ENCODE results near the gene CLK4. TPM values are rescaled to one million over a fixed set of nuclear protein-coding genes. Genes with fewer than 3 reads are reported as not detected.

CLK4 gene
- total and polyA plus RNA-seq, 10 donors = 30.2 to 95.9 (median 53.5) TPM

GRCh38 chr5:178672630-178673029 lies 45.8 kb upstream of the CLK4 start:
- intact Hi-C loops (cut with DNase I; ENCODE audit: low total_unique reads) = no loop called here
- 61 to 74% (median 64%) methylated on average over 4 of the region's 4 CpGs for WGBS, 5 donors

GRCh38 chr5:178671602-178672144 lies 44.8 kb upstream of the CLK4 start:
- Histone ChIP-seq H3K4me3 (no peak overlapping the region), H3K36me3 (no peaks in the 10 kb centered on the region), H3K27ac (no peak overlapping the region), H3K27me3 (replicated peaks in 1 of 7) (peaks cover 0 to 8% (median 0%) of the 10 kb centered on the region in 7 donors), H3K4me1 (no peaks in the 10 kb centered on the region), H3K9me3 (peaks cover 0 to 3% (median 0%) of the 10 kb centered on the region in 8 donors)
- DNase-seq = no peak
- WGBS, 5 donors = 66 to 73% (median 72%) methylated on average over 7 of the region's 7 CpGs
- no peak for TF ChIP-seq CTCF (IDR thresholded peaks at IDR 0.05 in 8 of 11, conservative IDR thresholded peaks at IDR 0.05 in 3 of 11)
- TF ChIP-seq POLR2AphosphoS5 (IDR thresholded peaks at IDR 0.05) = no peak
- TF ChIP-seq POLR2A (IDR thresholded peaks at IDR 0.05) = no peak
- intact Hi-C loops (cut with DNase I; ENCODE audit: low total_unique reads) = no loop called here

More at GRCh38 chr5:178672630-178673029, 45.8 kb upstream of the CLK4 start:
- DNase-seq = no peak
- Histone ChIP-seq H3K27me3 (replicated peaks in 1 of 7) (peaks cover 0 to under 1% (median 0%) of the 10 kb centered on the region in 7 donors), H3K9me3 (peaks cover 0 to 3% (median 0%) of the 10 kb centered on the region in 8 donors), H3K36me3 (no peaks in the 10 kb centered on the region), H3K4me1 (peaks cover 0 to 2% (median 0%) of the 10 kb centered on the region in 6 donors), H3K4me3 (no peak overlapping the region), H3K27ac (no peak overlapping the region)
- TF ChIP-seq POLR2A (IDR thresholded peaks at IDR 0.05) (no peak), POLR2AphosphoS5 (IDR thresholded peaks at IDR 0.05) (no peak), CTCF (IDR thresholded peaks at IDR 0.05 in 8 of 11, conservative IDR thresholded peaks at IDR 0.05 in 3 of 11) (no peak)

GRCh38 chr5:178670351-178670885 lies 43.6 kb upstream of the CLK4 start:
- TF ChIP-seq POLR2AphosphoS5 (IDR thresholded peaks at IDR 0.05) (no peak), POLR2A (IDR thresholded peaks at IDR 0.05) (no peak), CTCF (IDR thresholded peaks at IDR 0.05 in 8 of 11, conservative IDR thresholded peaks at IDR 0.05 in 3 of 11) (no peak)
- H3K4me1 ChIP-seq = no peaks in the 10 kb centered on the region
- no peak for DNase-seq
- intact Hi-C loops (cut with DNase I; ENCODE audit: low total_unique reads) = no loop called here
- H3K36me3 ChIP-seq = no peaks in the 10 kb centered on the region
- 88 to 93% (median 90%) methylated on average over 10 of the region's 10 CpGs for WGBS, 5 donors
- H3K27ac ChIP-seq = no peak overlapping the region
- H3K4me3 ChIP-seq = no peak overlapping the region
- H3K27me3 ChIP-seq (replicated peaks in 1 of 7) = peaks cover 0 to 8% (median 0%) of the 10 kb centered on the region in 7 donors
- peaks cover 0 to 3% (median 0%) of the 10 kb centered on the region in 8 donors for H3K9me3 ChIP-seq

- H3K36me3 ChIP-seq = no peaks in the 10 kb centered on the region
- peaks cover 0 to 8% (median 0%) of the 10 kb centered on the region in 8 donors for H3K9me3 ChIP-seq
- DNase-seq = no peak
- H3K27me3 ChIP-seq (replicated peaks in 1 of 7) = peaks cover 0 to 25% (median 0%) of the 10 kb centered on the region in 7 donors
- intact Hi-C loops (cut with DNase I; ENCODE audit: low total_unique reads) = no loop called here
- no peaks in the 10 kb centered on the region for H3K4me1 ChIP-seq
- H3K4me3 ChIP-seq = no peak overlapping the region
- 56 to 75% (median 70%) methylated on average over 7 of the region's 7 CpGs for WGBS, 5 donors
- peak overlapping the region in 4 of 8 donors; percentile 44 to 86 (median 60) for H3K27ac ChIP-seq
- TF ChIP-seq CTCF (IDR thresholded peaks at IDR 0.05 in 8 of 11, conservative IDR thresholded peaks at IDR 0.05 in 3 of 11) (no peak), POLR2AphosphoS5 (IDR thresholded peaks at IDR 0.05) (no peak), POLR2A (IDR thresholded peaks at IDR 0.05) (no peak)
Measured at GRCh38 chr5:178668579-178668978, 41.7 kb upstream of the CLK4 start.
